Measurements from ENCODE around the gene ING5.
A peak's percentile ranks its signal among the peaks of the same experiment; 100 is the strongest.

ING5 gene

DNA sequence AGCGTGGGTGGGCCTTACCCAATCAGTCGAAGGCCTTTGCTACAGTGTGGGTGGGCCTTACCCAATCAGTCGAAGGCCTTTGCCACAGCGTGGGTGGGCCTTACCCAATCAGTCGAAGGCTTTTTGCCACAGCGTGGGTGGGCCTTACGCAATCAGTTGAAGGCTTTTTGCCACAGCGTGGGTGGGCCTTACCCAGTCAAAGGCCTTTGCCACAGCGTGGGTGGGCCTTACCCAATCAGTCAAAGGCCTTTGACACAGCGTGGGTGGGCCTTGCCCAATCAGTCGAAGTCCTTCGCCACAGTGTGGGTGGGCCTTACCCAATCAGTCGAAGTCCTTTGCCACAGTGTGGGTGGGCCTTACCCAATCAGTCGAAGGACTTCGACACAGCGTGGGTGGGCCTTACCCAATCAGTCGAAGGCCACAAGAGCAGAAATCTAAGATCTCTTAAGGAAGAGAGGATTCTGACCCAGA, 58.5 kb downstream of the ING5 start:
- DNase-seq (ENCODE audit: low read depth in 2 of 2): no peak

DNA sequence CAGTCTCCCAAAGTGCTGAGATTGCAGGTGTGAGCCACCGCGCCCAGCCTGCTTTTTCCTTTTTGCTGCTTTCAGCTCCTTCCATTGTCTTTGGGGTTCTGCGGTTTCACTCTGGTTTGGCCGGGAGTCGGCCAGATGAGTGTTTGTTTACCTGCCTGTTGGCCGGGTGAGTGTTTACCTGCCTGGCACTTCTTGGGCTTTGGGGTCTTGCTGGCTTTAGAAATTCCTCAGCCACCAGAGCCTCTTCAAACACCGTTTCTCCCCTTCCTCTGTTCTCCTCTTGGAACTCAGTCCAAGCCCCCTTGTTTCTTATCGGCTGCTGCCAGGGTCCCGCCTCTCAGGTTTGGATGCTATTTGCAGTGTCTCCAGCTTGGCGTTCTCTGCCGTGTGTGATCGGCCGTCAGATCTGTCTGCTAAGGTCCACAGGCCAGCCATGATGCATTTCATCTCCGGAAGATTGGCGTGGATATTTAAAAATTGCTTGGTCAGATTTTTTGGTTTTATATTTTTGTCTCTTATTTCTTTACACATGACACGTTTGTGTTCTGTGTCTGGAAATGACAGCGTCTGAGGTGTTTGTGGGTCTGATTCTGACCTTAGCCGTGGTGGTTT, 60.6 kb downstream of the ING5 start:
- no peak for DNase-seq (ENCODE audit: low read depth in 2 of 2)

DNA sequence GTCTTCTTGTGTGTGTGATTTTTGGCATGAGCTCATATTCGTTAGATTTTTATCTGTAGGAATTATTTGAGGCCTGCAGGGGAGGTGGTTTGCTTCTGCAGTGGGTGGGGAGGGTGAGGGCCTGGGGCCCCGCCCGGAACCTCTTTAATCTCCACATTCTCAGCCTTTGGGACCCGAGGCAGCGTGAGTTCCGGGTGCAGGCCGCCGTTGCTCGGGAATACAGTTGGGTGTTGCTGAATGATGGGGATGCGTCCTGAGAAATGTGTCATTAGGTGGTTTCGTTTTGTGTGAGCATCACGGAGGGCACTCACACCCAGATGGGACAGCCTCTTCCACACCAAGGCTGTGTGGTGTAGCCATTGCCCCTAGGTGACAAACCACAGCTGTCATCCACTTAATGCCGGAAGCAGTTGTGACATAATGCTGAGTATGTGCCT, 61.1 kb downstream of the ING5 start:
- DNase-seq (ENCODE audit: low read depth in 2 of 2): peak; percentile 59 to 67

DNA sequence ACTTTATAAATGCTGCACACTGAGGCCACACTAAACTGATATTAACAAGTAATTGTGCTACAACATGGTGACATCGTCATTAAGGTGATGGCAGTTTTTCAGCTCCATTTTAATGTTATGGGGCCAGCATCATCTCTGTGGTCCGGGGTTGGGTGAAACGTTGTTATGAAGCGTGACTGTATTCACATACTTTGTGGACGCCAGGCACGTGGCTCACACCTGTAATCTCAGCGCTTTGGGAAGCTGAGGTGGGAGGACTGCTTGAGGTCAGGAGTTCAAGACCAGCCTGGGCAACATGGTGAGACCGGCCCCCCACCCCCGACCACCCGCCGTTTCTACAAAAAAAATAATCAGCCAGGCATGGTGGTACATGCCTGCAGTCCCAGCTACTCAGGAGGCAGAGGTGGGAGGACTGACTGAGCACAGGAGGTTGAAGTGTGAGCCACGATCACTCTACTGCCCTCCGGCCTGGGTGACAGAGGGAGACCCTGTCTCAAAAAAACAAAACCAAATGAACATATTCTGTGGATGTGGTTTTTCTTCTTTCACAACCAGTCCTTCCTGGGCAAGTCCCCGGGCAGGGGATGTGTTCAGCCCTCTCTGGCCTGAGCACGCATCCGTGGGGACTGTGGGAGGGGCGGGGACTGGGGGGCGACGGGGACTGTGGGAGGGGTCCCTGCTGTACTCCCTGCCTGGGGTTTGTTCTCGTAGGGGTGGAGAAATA, 61.9 kb downstream of the ING5 start:
- no peak for DNase-seq (ENCODE audit: low read depth in 2 of 2)

DNA sequence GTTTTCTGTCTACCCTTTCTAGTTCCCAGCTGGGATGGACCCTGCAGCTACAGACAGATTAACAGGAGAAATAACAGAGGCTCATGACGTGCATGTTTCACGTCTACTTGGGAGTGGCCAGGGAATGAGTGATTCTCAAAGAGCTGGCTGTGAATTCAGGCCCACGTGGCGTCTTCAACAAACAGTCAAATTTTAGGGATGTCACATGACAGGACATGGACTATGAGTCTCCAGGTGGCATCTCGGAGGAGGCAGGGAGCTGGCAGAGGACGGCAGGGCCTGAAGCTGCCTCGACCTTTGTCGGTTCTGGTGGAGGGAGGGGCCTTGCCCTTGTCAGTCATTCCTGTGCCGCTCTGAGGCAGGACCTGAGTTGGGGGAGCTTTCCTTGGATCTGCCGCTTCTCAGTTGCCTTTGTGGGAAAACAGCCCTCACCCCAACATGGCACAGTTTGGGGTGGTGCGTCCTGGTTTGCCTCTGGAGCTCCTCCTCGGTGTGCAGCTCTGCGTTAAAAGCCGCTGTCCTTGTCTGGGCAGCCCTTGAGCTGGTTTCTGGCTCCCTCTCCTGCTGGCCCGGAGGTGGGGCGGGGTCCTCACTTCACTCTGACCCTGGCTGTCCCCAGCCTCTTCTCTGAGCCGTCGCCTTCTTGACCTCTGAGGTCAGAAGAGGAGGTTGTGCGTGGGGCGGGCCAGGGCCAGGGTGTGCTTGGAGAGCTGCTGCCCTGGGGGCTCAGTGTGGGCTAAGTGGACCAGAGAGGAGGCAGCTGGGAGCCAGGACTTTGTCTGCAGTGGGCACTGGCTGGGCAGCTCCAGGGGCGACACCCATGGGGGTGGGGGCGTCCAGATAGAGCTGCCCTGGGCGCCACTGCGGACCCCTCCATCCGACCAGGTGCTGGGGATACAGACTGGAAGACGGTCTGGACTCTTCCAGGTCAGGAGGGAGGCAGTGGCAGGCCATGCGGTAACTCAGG, 62.7 kb downstream of the ING5 start:
- DNase-seq (ENCODE audit: low read depth in 2 of 2): no peak

DNA sequence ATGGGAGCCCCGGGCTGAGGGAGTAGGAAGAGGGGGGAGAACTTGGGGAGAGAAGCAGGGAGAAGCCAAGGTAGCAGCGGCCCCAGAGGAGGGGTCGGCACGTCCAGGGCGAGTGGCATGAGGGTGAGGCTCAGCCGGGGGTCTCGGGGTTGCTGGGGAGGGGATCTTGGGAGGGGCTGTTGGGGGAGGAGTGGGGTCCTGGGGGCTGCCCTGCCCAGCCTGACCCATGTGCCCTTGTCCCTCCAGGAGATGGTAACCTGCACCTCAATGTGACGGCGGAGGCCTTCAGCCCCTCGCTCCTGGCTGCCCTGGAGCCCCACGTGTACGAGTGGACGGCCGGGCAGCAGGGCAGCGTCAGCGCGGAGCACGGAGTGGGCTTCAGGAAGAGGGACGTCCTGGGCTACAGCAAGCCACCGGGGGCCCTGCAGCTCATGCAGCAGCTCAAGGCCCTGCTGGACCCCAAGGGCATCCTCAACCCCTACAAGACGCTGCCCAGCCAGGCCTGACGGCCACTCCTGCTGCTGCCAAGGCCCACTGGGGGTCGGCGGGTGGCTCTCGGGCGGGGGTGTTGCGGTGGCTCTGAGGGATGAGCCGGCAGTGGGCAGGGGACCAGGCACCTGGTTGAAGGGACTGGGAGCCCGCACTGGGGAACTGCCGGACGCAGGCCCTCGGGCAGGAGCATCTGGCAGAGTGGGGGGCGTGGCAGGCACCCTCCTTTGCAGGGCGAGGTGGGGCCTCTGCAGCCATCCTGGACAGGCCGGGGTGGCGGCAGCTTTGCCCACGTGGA, 65.8 kb downstream of the ING5 start:
- no peak for DNase-seq (ENCODE audit: low read depth in 2 of 2)

DNA sequence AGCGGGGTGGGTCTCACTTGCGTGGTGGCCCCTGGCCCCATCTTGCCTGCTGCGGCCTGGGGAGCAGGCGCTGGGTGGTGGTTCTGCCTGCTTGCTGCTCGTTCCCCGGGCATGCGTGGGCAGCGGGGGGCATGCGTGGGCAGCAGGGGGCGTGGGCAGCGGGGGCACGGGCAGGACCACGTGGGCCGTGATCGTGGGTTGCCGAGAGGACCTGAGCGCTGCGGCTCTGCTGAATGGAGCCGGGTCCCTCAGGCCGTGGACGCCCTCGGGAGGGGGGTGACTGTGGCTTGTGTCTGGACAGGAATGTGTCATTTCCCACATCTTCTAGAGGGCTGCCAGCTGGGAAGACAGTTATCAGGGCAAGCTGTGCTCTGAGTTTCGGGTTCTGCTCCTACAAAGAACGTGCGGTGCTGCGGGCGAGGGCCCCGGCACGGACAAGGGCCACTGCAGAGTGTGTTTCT, 66.4 kb downstream of the ING5 start:
- DNase-seq (ENCODE audit: low read depth in 2 of 2): no peak

DNA sequence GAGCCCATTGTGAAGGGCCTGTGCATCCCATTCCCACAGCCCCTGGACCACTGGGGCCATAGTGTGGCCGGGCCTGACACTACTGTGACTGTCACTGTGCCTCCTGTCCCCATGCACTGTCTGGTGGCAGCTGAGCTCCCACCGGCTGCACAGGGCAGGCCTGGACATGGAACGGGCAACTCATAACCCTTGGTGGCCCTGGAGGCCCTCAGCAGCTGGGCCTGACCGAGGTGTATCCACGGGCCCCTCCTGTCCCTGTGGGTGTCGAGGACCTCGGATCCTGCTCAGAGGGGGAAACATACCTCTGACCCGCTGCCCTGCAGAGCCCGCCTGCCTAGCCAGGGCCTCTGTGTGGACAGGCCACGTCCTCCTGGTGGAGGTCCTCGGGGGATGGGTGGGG, 67.0 kb downstream of the ING5 start:
- no peak for DNase-seq (ENCODE audit: low read depth in 2 of 2)

DNA sequence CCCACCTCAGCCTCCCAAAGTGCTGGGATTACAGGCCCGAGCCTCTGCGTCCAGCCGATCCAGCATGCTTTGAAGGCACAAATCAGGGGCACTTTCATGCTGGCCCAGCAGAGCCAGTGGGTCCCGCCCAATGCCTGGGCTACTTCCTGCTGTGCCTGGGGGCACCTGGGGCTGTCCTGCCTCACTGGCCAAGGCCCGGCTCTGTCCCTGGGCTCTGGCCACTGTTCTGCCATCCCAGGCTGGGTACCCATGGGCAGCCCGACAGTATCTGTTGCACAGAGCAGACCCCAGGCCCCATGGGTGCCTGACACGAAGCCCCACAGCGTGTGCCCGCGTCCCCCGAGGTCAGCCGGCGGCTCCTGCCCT, 68.0 kb downstream of the ING5 start:
- no peak for DNase-seq (ENCODE audit: low read depth in 2 of 2)

DNA sequence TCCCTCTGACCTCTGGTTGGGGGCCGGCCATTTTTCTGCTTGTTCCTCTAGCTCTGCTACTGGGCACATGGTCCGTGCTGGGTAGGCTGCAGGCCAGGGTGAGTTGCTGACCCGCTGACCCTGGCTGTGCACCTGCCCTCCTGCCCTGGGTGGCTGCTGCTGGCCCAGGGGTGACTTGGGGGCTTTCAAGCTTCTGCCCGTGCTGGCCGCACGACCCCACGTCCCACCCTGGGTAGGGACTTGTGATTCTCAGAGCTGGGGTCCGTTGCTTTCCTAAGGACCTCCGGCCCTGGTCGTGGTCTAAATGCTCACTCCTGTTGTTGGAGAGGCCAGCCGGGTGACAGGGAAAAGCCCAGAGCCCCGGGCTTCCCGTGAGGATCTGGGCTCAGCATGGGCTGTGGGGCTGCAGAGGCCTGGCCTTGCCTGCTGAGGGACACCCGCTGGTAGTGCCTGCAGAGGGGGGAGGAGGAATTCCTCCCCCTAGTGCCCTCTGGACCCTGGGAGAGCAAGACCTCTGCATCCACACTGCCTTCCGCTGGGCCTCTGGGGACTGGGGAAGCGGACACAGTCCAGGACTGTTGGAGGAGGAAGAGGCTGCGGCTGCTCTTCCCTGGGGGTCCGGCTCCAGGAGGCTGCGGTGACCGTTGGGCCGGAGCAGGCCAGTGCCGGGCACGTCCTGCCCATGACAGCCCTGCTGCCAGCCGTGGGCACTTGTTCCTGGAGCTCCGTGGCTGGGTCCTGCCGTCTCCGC, 68.5 kb downstream of the ING5 start:
- no peak for DNase-seq (ENCODE audit: low read depth in 2 of 2)

DNA sequence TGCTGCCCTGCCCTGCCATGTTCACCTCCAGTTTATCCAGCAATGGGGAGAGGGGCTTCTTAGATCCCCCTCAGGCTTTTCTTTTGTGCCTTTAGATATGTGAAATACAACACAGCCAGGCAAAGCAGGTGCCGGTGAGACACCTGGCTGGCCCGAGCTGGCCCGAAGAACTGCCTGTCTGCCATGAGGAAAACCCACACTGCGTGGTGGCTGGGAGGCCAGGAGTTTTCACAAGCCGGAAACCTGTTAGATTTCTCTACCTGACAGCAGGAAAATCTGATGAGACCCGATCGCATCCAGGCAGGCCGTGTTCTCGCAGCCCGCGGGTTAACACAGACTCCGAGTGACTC, 69.1 kb downstream of the ING5 start:
- DNase-seq (ENCODE audit: low read depth in 2 of 2): no peak

DNA sequence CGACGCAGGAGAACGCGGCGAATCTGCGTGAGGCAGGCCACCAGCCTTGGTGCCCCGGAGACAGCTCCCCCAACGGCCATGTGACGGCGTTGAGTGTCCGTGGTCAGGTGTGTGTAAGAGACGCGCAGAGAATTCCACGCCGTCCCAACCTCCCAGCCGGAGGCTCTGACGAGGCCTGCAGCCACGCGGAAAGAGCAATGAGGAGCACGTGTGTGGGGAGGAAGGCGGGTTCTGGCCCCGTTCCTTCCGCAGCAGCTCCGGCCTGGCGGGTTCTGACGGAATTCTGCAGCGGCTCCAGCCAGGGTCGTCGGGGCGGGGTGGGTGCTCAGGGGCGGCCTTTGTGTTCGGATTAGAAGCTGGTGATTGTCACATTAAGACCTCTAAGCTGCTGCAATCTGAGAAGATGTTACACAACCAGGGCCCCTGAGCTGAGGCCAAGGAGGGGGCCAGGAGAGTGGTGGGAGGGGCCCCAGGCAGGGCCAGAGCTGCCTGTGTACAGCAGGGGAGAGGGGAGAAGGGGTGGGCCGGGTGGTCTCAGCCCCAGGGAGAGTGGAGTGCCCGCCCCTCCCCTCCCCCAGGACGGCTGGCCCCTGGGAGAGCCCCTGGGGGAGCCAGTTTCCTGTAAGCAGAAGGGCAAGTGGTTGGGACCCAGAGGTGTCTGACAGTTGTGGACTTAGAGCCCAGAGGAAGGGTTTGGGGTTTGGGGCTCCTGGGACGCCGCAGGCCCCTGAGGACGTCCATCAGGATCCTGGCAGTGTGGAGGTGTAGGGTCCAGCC, 69.6 kb downstream of the ING5 start:
- DNase-seq (ENCODE audit: low read depth in 2 of 2): no peak

DNA sequence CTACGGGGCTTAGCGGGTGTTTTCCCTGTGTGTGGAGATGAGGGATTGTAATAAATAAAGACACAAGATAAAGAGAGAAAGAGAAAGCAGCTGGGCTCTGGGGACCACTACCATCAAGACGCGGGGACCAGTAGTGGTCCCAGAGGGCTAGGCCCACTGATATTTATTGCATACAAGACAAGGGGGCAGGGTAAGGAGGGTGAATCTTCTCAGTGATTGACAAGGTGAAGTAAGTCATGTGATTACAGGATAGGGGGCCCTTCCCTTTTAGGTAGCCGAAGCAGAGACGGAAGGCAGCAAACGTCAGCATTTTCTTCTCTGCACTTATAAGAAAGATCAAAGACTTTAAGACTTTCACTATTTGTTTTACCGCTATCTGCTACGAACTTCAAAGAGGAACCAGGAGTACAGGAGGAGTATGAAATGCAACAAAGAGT, 70.2 kb downstream of the ING5 start:
- DNase-seq (ENCODE audit: low read depth in 2 of 2): no peak

DNA sequence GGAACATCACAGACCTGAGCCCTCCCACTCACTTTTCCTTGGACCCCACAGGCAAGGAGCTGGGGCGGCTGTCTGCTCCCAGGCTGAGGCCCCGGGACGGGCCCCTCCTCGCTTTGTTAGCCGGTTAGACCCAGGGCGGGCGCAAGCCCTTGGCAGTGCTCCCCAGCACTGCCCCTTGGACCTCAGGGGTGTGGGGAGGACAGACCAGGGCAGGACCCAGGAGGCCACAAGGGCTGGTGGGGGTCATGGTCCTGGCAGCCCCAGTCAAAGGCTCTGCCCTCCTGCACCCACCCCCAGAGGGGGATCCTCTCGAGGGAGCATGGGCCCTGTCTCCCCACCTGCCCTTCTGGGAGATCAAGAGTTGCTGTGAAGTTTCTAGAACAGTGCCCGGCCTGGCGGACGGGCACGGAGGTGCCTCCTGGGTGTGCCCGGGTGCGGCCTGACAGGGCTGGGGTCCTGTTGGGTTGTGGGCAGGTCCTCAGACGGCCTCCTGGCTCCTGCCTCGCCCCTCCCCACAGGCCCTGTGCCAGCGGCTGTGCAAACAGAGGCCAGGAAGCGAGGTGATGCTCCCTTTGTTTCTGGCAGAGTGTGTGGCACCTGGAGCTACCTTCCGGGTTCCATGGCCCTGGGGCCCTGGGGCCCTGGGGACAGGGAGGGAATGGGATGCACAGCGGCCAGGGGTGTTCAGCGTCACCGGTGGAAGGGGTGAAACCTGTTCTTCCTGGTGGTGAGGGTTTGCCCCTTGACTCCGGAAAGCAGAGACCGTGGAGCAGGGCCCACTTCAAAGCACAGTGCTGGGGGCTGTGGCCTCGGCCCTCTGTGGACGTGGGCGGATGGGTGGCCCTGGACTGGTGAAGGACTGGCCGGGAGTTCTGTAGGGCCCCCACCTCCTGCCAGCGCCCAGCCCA, 71.9 kb downstream of the ING5 start:
- DNase-seq (ENCODE audit: low read depth in 2 of 2): no peak

DNA sequence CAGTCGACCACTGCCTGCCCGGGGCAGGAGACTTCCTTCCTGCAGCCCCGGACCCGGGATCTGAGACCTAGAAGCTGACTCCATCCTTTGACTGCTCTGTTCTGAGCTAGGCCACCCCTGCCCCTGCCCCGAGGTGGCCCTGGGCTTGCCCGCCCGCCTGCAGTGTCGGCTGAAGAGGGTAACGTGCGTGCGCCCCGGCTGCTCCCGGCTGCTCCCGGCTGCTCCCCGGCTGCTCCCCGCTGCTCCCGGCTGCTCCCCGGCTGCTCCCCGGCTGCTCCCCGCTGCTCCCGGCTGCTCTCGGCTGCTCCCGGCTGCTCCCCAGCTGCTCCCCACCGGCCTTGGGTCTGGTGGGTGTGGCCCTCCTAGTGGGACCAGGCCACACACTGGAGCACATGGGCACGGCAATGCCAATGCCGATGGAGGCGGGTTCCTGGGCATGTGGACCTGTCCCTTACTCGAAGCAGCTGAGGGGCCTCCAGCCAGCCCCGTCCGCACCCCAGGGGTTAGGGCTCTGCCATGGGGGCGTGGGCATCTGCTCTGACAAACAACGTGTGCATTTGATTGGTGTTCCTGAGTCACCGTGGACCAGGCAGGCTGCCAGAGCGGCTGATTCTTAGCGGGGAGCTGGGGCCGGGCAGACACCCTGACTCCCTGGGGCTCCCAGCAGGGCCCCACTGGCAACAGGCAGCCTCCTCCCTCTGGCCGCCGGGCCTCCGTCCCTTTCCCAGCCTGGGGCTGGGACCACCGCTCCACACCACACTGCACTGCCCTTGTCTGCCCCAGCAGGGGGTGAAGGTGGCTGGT, 72.8 kb downstream of the ING5 start:
- no peak for DNase-seq (ENCODE audit: low read depth in 2 of 2)

DNA sequence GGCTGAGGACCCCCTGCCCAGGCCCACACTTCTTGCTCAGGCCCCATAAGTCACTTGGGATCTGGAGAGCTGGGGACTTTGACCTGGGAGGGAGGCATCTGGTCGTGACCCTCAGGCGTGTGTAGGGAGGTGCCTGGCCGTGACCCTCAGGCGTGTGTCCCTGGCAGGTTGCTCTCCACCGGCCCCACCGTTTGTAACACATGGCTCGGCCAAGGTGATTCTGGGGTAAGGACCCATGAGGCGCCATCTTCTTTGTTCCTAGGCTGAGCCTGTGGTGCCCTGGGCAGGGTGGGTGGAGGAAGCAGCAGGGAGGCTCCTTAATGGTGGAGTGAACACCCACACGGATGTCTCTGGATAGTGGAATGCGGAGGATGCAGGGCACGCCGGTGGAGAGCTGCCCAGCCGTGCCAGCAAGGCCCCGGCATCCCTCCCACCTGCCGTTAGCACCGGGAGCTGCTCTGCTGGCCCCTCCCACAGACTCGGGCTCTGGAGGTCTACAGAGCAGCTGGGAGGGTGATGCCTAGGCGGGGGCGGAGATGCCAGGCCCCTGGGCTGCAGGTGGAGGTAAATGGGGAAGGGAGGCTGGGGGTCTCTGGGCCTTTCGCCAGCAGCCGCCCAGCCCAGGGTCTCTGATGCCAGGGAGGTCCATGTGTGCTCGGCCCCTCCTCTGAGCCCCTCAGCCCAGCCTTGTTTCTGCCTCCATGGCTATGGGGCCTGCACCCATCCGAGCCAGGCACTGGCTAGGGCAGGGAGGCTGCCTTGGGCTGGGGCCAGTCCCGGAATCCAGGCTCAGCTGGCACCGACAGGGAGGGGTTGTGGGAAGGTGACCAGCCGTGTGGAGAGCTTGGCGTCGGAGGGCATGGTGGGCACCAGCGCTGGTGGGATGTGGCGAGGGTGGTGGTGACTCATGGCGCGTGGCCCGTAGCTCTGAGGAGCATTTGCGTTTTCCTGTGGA, 73.7 kb downstream of the ING5 start:
- no peak for DNase-seq (ENCODE audit: low read depth in 2 of 2)
